OCI-LY7 (cell line): ENCODE results near the gene FOXE3. TPM values are rescaled to one million over a fixed set of nuclear protein-coding genes. Genes with fewer than 3 reads are reported as not detected.

Source experiments
- BruUV-seq: library from RNA; stranded (reverse); fragments of 400-500 nt; replicated peaks from 2 replicates; lab custom pipeline; 2021; lab: Mats Ljungman, UMichigan
- CTCF ChIA-PET: fragments of 300-600 bp; sonication (Branson Sonifier 250); formaldehyde crosslinking; loops from one replicate; lab custom pipeline; 2022; ENCODE audit warnings: antibody characterized with exemption; ENCODE audit not compliant: unreplicated experiment; lab: Charles Lee
- POLR2A ChIA-PET: fragments of 300-600 bp; sonication (Branson Sonifier 250); formaldehyde crosslinking; loops from one replicate; lab custom pipeline; 2022; ENCODE audit warnings: antibody characterized with exemption; lab: Charles Lee
- DNase-seq: peaks from one replicate; pipeline ENCODE4 v3.0.0-alpha.2; 2015; ENCODE audit warnings: low spot score
- H2AFZ ChIP-seq: fragments of 200-600 bp; sonication (generic), shearing (Covaris generic); 2 replicates; pipeline ENCODE4 v1.6.1; 2014; ENCODE audit warnings: mild to moderate bottlenecking, antibody characterized with exemption, low read length, moderate library complexity
- H3K27ac ChIP-seq: fragments of 200-600 bp; sonication (generic); 2 replicates; pipeline ENCODE4 v1.5.1; 2014; ENCODE audit warnings: mixed run types, low read depth, mild to moderate bottlenecking, moderate library complexity, low read length, inconsistent platforms; ENCODE audit not compliant: poor library complexity, severe bottlenecking
- H3K36me3 ChIP-seq: fragments of 200-600 bp; sonication (generic); 2 replicates; pipeline ENCODE4 v1.6.1; 2014; ENCODE audit warnings: mild to moderate bottlenecking, antibody characterized with exemption, low read length, moderate library complexity, mixed read lengths; ENCODE audit not compliant: insufficient read depth
- H3K4me1 ChIP-seq: fragments of 200-600 bp; sonication (generic); 2 replicates; pipeline ENCODE4 v1.5.1; 2014; ENCODE audit warnings: mild to moderate bottlenecking, low read length; ENCODE audit not compliant: insufficient read depth, poor library complexity, severe bottlenecking
- H3K4me2 ChIP-seq: fragments of 200-600 bp; sonication (generic); 2 replicates; pipeline ENCODE4 v1.6.1; 2014; ENCODE audit warnings: mild to moderate bottlenecking, low read length
- H3K4me3 ChIP-seq: fragments of 200-600 bp; sonication (generic); 2 replicates; pipeline ENCODE4 v1.5.1; 2014; ENCODE audit warnings: mild to moderate bottlenecking, low read depth, low read length; ENCODE audit not compliant: poor library complexity, severe bottlenecking
- H3K79me2 ChIP-seq: fragments of 200-600 bp; sonication (generic); 2 replicates; pipeline ENCODE4 v1.6.1; 2016; ENCODE audit warnings: low read depth, mild to moderate bottlenecking, low read length, moderate library complexity, mixed read lengths; ENCODE audit not compliant: insufficient read depth
- H3K9me2 ChIP-seq: fragments of 200-600 bp; sonication (generic); 2 replicates; pipeline ENCODE4 v1.6.1; 2016; ENCODE audit warnings: mild to moderate bottlenecking, low read length, mixed read lengths; ENCODE audit not compliant: insufficient read depth
- H3K9me3 ChIP-seq: fragments of 200-600 bp; sonication (generic); 2 replicates; pipeline ENCODE4 v1.6.1; 2014; ENCODE audit warnings: mild to moderate bottlenecking, mixed run types, low read length, mixed read lengths
- H4K20me1 ChIP-seq: fragments of 200-600 bp; sonication (generic); 2 replicates; pipeline ENCODE4 v1.6.1; 2014; ENCODE audit warnings: mild to moderate bottlenecking, antibody characterized with exemption, low read length, moderate library complexity, mixed read lengths; ENCODE audit not compliant: insufficient read depth
- CTCF ChIP-seq: fragments of 200-600 bp; sonication (generic); conservative IDR thresholded peaks from 2 replicates; pipeline ENCODE4 v1.5.1; 2014; ENCODE audit warnings: mild to moderate bottlenecking, antibody characterized with exemption, low read length, moderate library complexity, mixed read lengths
- EZH2phosphoT487 ChIP-seq: fragments of 200-600 bp; sonication (generic); IDR thresholded peaks from 2 replicates; pipeline ENCODE4 v1.6.1; 2018; ENCODE audit warnings: low read depth, borderline replicate concordance, mild to moderate bottlenecking, mixed run types, antibody characterized with exemption, low read length, moderate library complexity, mixed read lengths
- intact Hi-C: fragments of 100-400 bp; cut with micrococcal nuclease; formaldehyde crosslinking; loops from one replicate; pipeline ENCODE4 v1.10.0; 2022; ENCODE audit not compliant: unreplicated experiment
- total RNA-seq, 2 experiments: library from RNA; depleted of rRNA in 1 of 2; stranded (reverse); fragments of >200 nt in 1 of 2; shearing (Covaris generic) in 1 of 2; gene quantifications; 2 replicates each; pipeline ENCODE4 v1.2.3, GENCODE V29; 2014 to 2022

FOXE3 gene
- total RNA-seq, 2 experiments from 2014 or later: not detected

GRCh38 chr1:47389731-47390130 is 26.4 kb upstream of the FOXE3 start:
- no TSS peak for BruUV-seq
- no peak for TF ChIP-seq EZH2phosphoT487
- no peak for TF ChIP-seq CTCF
- POLR2A ChIA-PET: interaction anchor here (1.4 to 2.3 kb wide), 3 partner anchors 25 to 76 kb away, joined by 5 to 7 read pairs (median 5); partner anchors contain the start of genes FOXD2 and STIL
- no peaks in the 10 kb centered on the region for H4K20me1 ChIP-seq
- no peak overlapping the region for H3K4me2 ChIP-seq
- no peaks in the 10 kb centered on the region for H3K9me3 ChIP-seq
- intact Hi-C loops: loop anchor here (1.0 to 5.0 kb wide), 3 partner anchors 47 to 337 kb away; no protein-coding TSS in a partner anchor
- H3K27ac ChIP-seq: no peak overlapping the region
- H3K4me3 ChIP-seq: no peak overlapping the region
- CTCF ChIA-PET: interaction anchor here (1.3 to 2.2 kb wide), 3 partner anchors 10 to 336 kb away, joined by 3 to 13 read pairs (median 8); partner anchors contain the start of gene FOXD2
- no peak for DNase-seq
- H3K9me2 ChIP-seq: no peaks in the 10 kb centered on the region
- peaks cover 10% of the 10 kb centered on the region for H3K4me1 ChIP-seq
- no peaks in the 10 kb centered on the region for H3K36me3 ChIP-seq
- H2AFZ ChIP-seq: no peak overlapping the region
- H3K79me2 ChIP-seq: no peaks in the 10 kb centered on the region

GRCh38 chr1:47390843-47391242 is 25.2 kb upstream of the FOXE3 start:
- no peaks in the 10 kb centered on the region for H4K20me1 ChIP-seq
- no peak overlapping the region for H2AFZ ChIP-seq
- no peak overlapping the region for H3K4me2 ChIP-seq
- H3K4me3 ChIP-seq: no peak overlapping the region
- no peaks in the 10 kb centered on the region for H3K36me3 ChIP-seq
- DNase-seq: no peak
- H3K27ac ChIP-seq: no peak overlapping the region
- POLR2A ChIA-PET: interaction anchor here (0.9 to 2.3 kb wide), 3 partner anchors 17 to 47 kb away, joined by 3 to 7 read pairs (median 5); partner anchors contain the start of gene FOXD2
- BruUV-seq: no TSS peak
- CTCF ChIA-PET: no interaction called here
- H3K4me1 ChIP-seq: peaks cover 15% of the 10 kb centered on the region
- TF ChIP-seq EZH2phosphoT487 (no peak), CTCF (no peak)
- no peaks in the 10 kb centered on the region for H3K9me3 ChIP-seq
- no peaks in the 10 kb centered on the region for H3K79me2 ChIP-seq
- no peaks in the 10 kb centered on the region for H3K9me2 ChIP-seq
- intact Hi-C loops: no loop called here

GRCh38 chr1:47393141-47393540 is 22.9 kb upstream of the FOXE3 start:
- ChIA-PET CTCF (interaction anchor here (0.5 kb wide), 2 partner anchors 111 to 234 kb away, joined by 3 read pairs; no protein-coding TSS in a partner anchor), POLR2A (interaction anchor here (0.7 to 2.0 kb wide), 3 partner anchors 10 to 578 kb away, joined by 4 to 6 read pairs (median 6); no protein-coding TSS in a partner anchor)
- H3K79me2 ChIP-seq: no peaks in the 10 kb centered on the region
- intact Hi-C loops: no loop called here
- H3K36me3 ChIP-seq: no peaks in the 10 kb centered on the region
- no peaks in the 10 kb centered on the region for H4K20me1 ChIP-seq
- H3K9me2 ChIP-seq: no peaks in the 10 kb centered on the region
- no peak overlapping the region for H3K4me3 ChIP-seq
- H2AFZ ChIP-seq: no peak overlapping the region
- no TSS peak for BruUV-seq
- no peaks in the 10 kb centered on the region for H3K9me3 ChIP-seq
- no peak for TF ChIP-seq CTCF
- TF ChIP-seq EZH2phosphoT487: no peak
- no peak overlapping the region for H3K27ac ChIP-seq
- DNase-seq: no peak
- H3K4me1 ChIP-seq: peaks cover 34% of the 10 kb centered on the region
- no peak overlapping the region for H3K4me2 ChIP-seq
